K562 (cell line): ENCODE results near the gene TEDC1. TPM values are rescaled to one million over a fixed set of nuclear protein-coding genes. Genes with fewer than 3 reads are reported as not detected.

ENCODE experiments used
- ATAC-seq: fragments of 200-7000 bp; cut with Tn5 transposase; 3 replicates; pipeline ENCODE4 v1.9.1; 2020; ENCODE audit warnings: moderate library complexity
- BruUV-seq: library from RNA; stranded (reverse); fragments of 400-500 nt; replicated peaks from 2 replicates; lab custom pipeline; 2021; lab: Mats Ljungman, UMichigan
- CTCF ChIA-PET: fragments of 300-600 bp; formaldehyde crosslinking; extraction: SDS; loops from one replicate; lab custom pipeline; 2021; ENCODE audit warnings: low intra/inter-chr PET ratio; lab: Yijun Ruan, JAX
- POLR2A ChIA-PET: fragments of 300-600, 350-650 bp; sonication (Branson Sonifier 250); formaldehyde crosslinking; extraction: SDS; loops from one replicate; lab custom pipeline; 2021; ENCODE audit warnings: antibody characterized with exemption, inconsistent platforms; lab: Yijun Ruan, JAX
- DNase-seq, 4 experiments: peaks; one replicate each; pipeline versions ENCODE4 v3.0.0 to v3.0.0-alpha.2; 2011 to 2018; ENCODE audit warnings: low spot score in 3 of 4, mixed read lengths in 3 of 4; ENCODE audit errors: extremely low read depth in 1 of 4
- FAIRE-seq: peaks from 2 replicates; lab custom pipeline; 2011; peaks lifted over from hg19 to GRCh38; lab: Jason Lieb, UNC
- H2AFZ ChIP-seq: 2 replicates; pipeline ENCODE4 v1.6.0; 2011; ENCODE audit warnings: low read depth, low read length, control low read depth, inconsistent platforms
- H3K27ac ChIP-seq: fragments of 200-600 bp; 3 replicates; pipeline ENCODE4 v1.8.0; 2011; ENCODE audit warnings: low read depth, mild to moderate bottlenecking, control low read depth, inconsistent platforms, low read length, moderate library complexity, mixed read lengths; ENCODE audit errors: extremely low read depth
- H3K27me3 ChIP-seq, 2 experiments: fragments of 300-600 bp in 1 of 2; 2 replicates in 1 of 2; 3 replicates in 1 of 2; pipeline versions ENCODE4 v1.6.0 to v1.8.0; 2011; ENCODE audit warnings: inconsistent platforms in 2 of 2, low read length in 2 of 2, mild to moderate bottlenecking in 1 of 2, mixed read lengths in 1 of 2, moderate library complexity in 1 of 2; ENCODE audit not compliant: control insufficient read depth in 2 of 2, insufficient read depth in 2 of 2
- H3K36me3 ChIP-seq: fragments of 300-600 bp; 3 replicates; pipeline ENCODE4 v1.8.0; 2011; ENCODE audit warnings: mild to moderate bottlenecking, low read length, inconsistent platforms; ENCODE audit not compliant: control insufficient read depth, insufficient read depth
- H3K4me1 ChIP-seq, 2 experiments: fragments of 200-600 bp in 1 of 2; replicated peaks in 1 of 2; 2 replicates in 1 of 2; 3 replicates in 1 of 2; pipeline versions ENCODE4 v1.5.1 to v1.8.0; 2011; ENCODE audit warnings: inconsistent platforms in 2 of 2, low read length in 2 of 2, mild to moderate bottlenecking in 1 of 2, mixed read lengths in 1 of 2, moderate library complexity in 1 of 2; ENCODE audit not compliant: control insufficient read depth in 2 of 2, insufficient read depth in 2 of 2
- H3K4me2 ChIP-seq: 2 replicates; pipeline ENCODE4 v1.6.1; 2011; ENCODE audit warnings: low read length, control low read depth, inconsistent platforms, mixed read lengths; ENCODE audit not compliant: insufficient read depth
- H3K4me3 ChIP-seq: fragments of 200-600 bp; sonication (generic), shearing (Covaris generic); 2 replicates; pipeline ENCODE4 v1.5.1; 2016; ENCODE audit warnings: control low read depth, inconsistent platforms
- H3K79me2 ChIP-seq: fragments of 200-600 bp; 3 replicates; pipeline ENCODE4 v1.8.0; 2011; ENCODE audit warnings: low read length, inconsistent platforms; ENCODE audit not compliant: control insufficient read depth, insufficient read depth
- H3K9ac ChIP-seq, 2 experiments: 2 replicates each; pipeline versions ENCODE4 v1.6.0 to v1.6.1; 2011; ENCODE audit warnings: low read depth in 2 of 2, low read length in 2 of 2, control low read depth in 1 of 2, inconsistent platforms in 1 of 2, mild to moderate bottlenecking in 1 of 2, mixed read lengths in 1 of 2; ENCODE audit not compliant: insufficient read depth in 1 of 2
- H3K9me1 ChIP-seq: one replicate; pipeline ENCODE4 v1.6.0; 2011; ENCODE audit warnings: inconsistent platforms, mild to moderate bottlenecking, low read length, moderate library complexity; ENCODE audit not compliant: control insufficient read depth, insufficient read depth
- H3K9me3 ChIP-seq: replicated peaks from 2 replicates; pipeline ENCODE4 v1.5.1; 2011; ENCODE audit warnings: low read depth, low read length, inconsistent platforms; ENCODE audit not compliant: control insufficient read depth, insufficient read depth
- H4K20me1 ChIP-seq: replicated peaks from 2 replicates; pipeline ENCODE4 v1.6.1; 2011; ENCODE audit warnings: low read length, inconsistent platforms, mixed read lengths; ENCODE audit not compliant: control insufficient read depth, insufficient read depth
- ATF1 ChIP-seq, 2 experiments: fragments of 450-650 bp in 1 of 2; IDR thresholded peaks; 2 replicates each; pipeline ENCODE4 v1.6.1; 2016; ENCODE audit warnings: missing compliant biosample characterization in 1 of 2, missing genetic modification characterization in 1 of 2
- ILF3 ChIP-seq: fragments of 450-650 bp; IDR thresholded peaks from 2 replicates; pipeline ENCODE4 v1.6.1; 2018; ENCODE audit warnings: antibody characterized with exemption, mild to moderate bottlenecking, moderate library complexity, borderline replicate concordance
- NFATC3 ChIP-seq: fragments of 450-650 bp; IDR thresholded peaks from 2 replicates; pipeline ENCODE4 v1.6.1; 2017; ENCODE audit warnings: mild to moderate bottlenecking
- SAFB2 ChIP-seq: fragments of 200-400 bp; formaldehyde crosslinking; IDR thresholded peaks from 2 replicates; pipeline ENCODE4 v1.6.1; 2018; ENCODE audit warnings: borderline replicate concordance, low read length, low read depth, moderate library complexity; ENCODE audit not compliant: severe bottlenecking
- SLC30A9 ChIP-seq: fragments of 250-450 bp; sonication (Bioruptor Pico); IDR thresholded peaks from 2 replicates; pipeline ENCODE4 v1.8.0; 2022; ENCODE audit warnings: mild to moderate bottlenecking, moderate library complexity
- USF2 ChIP-seq: sonication (generic); formaldehyde crosslinking; IDR thresholded peaks from 2 replicates; pipeline ENCODE4 v1.5.0; 2020; ENCODE audit warnings: missing genetic modification reagents
- ZNF224 ChIP-seq: sonication (generic); formaldehyde crosslinking; IDR thresholded peaks from 2 replicates; pipeline ENCODE4 v1.8.0; 2022; ENCODE audit warnings: mild to moderate bottlenecking, missing genetic modification reagents
- WGBS: fragments of 100-300 bp; shearing (Covaris generic); methylation state at CpG from one replicate; pipeline ENCODE4 v1.1.6; 2016; ENCODE audit warnings: low coverage, mixed read lengths; ENCODE audit not compliant: insufficient coverage; ENCODE audit errors: missing lambda C conversion rate; 5-methylcytosine and 5-hydroxymethylcytosine counted together
- in situ Hi-C: fragments of 300-500 bp; cut with MboI; formaldehyde crosslinking; loops from 4 replicates; pipeline ENCODE4 v1.15.0; 2018; ENCODE audit warnings: inconsistent platforms, mixed read lengths
- intact Hi-C: fragments of 100-400 bp; cut with micrococcal nuclease; formaldehyde crosslinking; loops from 2 replicates; pipeline ENCODE4 v1.14.2; 2022
- polyA plus RNA-seq, 8 experiments: library from polyadenylated mRNA; depleted of rRNA in 4 of 8; stranded (reverse) in 5 of 8; unstranded in 3 of 8; fragments of >200 nt; fragmentation: Nextera tagmentation in 2 of 8; fragmentation: Illumina TruSeq in 1 of 8; extraction: Ambion mirVana in 2 of 8; extraction: Trizol in 1 of 8; gene quantifications; 2 replicates each; pipeline versions ENCODE4 v1.2.1 to v1.2.3, GENCODE V29; 2011 to 2014; ENCODE audit warnings: inconsistent platforms in 1 of 8, missing spikeins in 1 of 8
- total RNA-seq, 7 experiments: library from RNA; depleted of rRNA in 6 of 7; stranded (reverse); fragments of >200 nt in 6 of 7; fragmentation: Illumina TruSeq in 2 of 7; extraction: Trizol in 2 of 7; gene quantifications; 2 replicates each; pipeline versions ENCODE4 v1.2.1 to v1.2.3, GENCODE V29; 2011 to 2021; ENCODE audit warnings: low replicate concordance in 1 of 7
- TF ChIP-seq, protein P1 (sequence below): fragments of 200-800 bp; sonication (Bioruptor generic); IDR thresholded peaks from 2 replicates; pipeline ENCODE4 v1.6.1; 2017; ENCODE audit warnings: missing genetic modification characterization, missing compliant biosample characterization
- TF ChIP-seq, protein P2 (sequence below): fragments of 450-650 bp; IDR thresholded peaks from 2 replicates; pipeline ENCODE4 v1.6.1; 2016; ENCODE audit warnings: mild to moderate bottlenecking

Gene TEDC1
- total and polyA plus RNA-seq, 9 of the 15 experiments (the other 6 are each of a cell fraction or from before 2014, with no cell fraction given), result 0.21 to 28.3 (median 5.9) TPM

- TF ChIP-seq, protein P1, sequence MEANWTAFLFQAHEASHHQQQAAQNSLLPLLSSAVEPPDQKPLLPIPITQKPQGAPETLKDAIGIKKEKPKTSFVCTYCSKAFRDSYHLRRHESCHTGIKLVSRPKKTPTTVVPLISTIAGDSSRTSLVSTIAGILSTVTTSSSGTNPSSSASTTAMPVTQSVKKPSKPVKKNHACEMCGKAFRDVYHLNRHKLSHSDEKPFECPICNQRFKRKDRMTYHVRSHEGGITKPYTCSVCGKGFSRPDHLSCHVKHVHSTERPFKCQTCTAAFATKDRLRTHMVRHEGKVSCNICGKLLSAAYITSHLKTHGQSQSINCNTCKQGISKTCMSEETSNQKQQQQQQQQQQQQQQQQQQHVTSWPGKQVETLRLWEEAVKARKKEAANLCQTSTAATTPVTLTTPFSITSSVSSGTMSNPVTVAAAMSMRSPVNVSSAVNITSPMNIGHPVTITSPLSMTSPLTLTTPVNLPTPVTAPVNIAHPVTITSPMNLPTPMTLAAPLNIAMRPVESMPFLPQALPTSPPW (CRISPR knock-in tag), result peak; percentile 63
- no peak for TF ChIP-seq NFATC3
- no peak for TF ChIP-seq ATF1 (CRISPR knock-in tag; IDR thresholded peaks at IDR 0.05)
- TF ChIP-seq ATF1 (tag; IDR thresholded peaks at IDR 0.05), result no peak
- TF ChIP-seq SAFB2, result no peak
Observed at GRCh38 chr14:105474483-105475268, 16.4 kb upstream of the TEDC1 start, which contains the start of gene CRIP2 (continued).

DNA sequence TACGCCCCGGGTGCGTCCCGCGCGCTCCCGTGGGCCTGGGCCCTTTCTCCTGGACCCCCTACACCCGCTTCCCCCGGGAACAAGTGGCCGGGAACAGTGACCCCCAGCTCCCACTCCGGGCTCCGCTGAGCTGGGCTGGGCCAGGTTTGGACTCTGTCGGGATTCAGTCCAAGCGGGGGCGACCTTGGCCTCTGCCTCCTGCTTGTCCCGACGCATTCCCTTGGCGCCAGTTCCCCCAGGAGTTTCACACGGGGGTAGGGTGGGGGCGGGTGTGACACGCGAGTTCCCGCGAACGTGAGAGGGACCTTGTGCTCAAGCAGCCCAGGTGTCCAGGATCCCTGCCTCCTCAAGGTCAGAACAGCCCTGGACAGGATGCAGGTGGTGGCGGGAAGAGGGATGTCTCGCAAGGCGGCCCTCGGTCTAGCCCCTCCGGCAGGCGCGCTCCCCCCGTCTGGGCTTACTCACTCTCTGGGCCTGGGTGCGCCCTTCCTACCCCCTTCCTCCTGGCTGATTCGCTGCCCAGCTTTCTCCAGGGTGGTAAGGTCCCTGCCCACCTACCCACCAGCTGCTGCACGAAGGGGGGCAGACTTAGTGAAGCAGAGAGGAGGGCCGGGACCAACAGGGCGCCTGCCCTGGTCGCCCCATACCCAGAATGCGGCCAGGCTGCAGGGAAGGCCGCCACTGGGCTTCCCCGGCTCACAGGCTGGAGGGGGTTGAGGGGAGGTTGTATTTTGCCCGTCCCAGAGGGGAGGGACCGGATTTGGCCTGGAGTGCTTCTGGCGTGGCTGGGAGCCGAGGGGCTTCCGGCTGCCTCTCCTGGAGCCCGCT, 15.6 kb upstream of the TEDC1 start:
- no peaks in the 10 kb centered on the region for H3K36me3 ChIP-seq
- DNase-seq (no peak), ATAC-seq (no peak), FAIRE-seq (no peak)
- in situ Hi-C loops (no loop called here), intact Hi-C loops (loop anchor here (10.0 kb wide), 1 partner anchor 49 kb away; the partner anchor contains the start of gene TMEM121)
- H2AFZ ChIP-seq, result no peak overlapping the region
- peaks cover 0 to 92% of the 10 kb centered on the region in 2 experiments; a peak in 2 of 5 replicates for H3K4me1 ChIP-seq
- H3K9me3 ChIP-seq, result no peaks in the 10 kb centered on the region
- no peaks in the 10 kb centered on the region for H3K79me2 ChIP-seq
- WGBS, result 34% methylated on average over 8 of the region's 48 CpGs
- no peak overlapping the region for H3K27ac ChIP-seq
- H3K9me1 ChIP-seq, result no peaks in the 10 kb centered on the region
- no peak overlapping the region for H3K4me2 ChIP-seq
- ChIA-PET CTCF (interaction anchor here (0.7 kb wide), 1 partner anchor 564 kb away, joined by 3 read pairs; no protein-coding TSS in a partner anchor), POLR2A (no interaction called here)
- no peaks in the 10 kb centered on the region; the same call in 1 of the 2 replicates for H4K20me1 ChIP-seq
- H3K27me3 ChIP-seq, result peaks cover 0 to 7% of the 10 kb centered on the region in 2 experiments; a peak in 1 of 5 replicates
- H3K4me3 ChIP-seq, result no peak overlapping the region; the same call in 1 of the 2 replicates
- no TSS peak for BruUV-seq
- no peak overlapping the region; a peak in 1 of 4 replicates for H3K9ac ChIP-seq
- TF ChIP-seq, protein P2, sequence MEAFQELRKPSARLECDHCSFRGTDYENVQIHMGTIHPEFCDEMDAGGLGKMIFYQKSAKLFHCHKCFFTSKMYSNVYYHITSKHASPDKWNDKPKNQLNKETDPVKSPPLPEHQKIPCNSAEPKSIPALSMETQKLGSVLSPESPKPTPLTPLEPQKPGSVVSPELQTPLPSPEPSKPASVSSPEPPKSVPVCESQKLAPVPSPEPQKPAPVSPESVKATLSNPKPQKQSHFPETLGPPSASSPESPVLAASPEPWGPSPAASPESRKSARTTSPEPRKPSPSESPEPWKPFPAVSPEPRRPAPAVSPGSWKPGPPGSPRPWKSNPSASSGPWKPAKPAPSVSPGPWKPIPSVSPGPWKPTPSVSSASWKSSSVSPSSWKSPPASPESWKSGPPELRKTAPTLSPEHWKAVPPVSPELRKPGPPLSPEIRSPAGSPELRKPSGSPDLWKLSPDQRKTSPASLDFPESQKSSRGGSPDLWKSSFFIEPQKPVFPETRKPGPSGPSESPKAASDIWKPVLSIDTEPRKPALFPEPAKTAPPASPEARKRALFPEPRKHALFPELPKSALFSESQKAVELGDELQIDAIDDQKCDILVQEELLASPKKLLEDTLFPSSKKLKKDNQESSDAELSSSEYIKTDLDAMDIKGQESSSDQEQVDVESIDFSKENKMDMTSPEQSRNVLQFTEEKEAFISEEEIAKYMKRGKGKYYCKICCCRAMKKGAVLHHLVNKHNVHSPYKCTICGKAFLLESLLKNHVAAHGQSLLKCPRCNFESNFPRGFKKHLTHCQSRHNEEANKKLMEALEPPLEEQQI, result no peak
- no peak for TF ChIP-seq SLC30A9 (CRISPR knock-in tag)
- TF ChIP-seq USF2 (CRISPR knock-in tag), result no peak
- TF ChIP-seq ZNF224, result no peak
- TF ChIP-seq ILF3, result no peak
